ENCODE measurements around the gene ZNF664. TPM values are rescaled to one million over a fixed set of nuclear protein-coding genes. Genes with fewer than 3 reads are reported as not detected.

ZNF664 gene
- total and polyA plus RNA-seq, 2 of the 8 experiments (the other 6 are each of a cell fraction or from before 2014, with no cell fraction given): 22.8 to 51.4 TPM

GRCh38 chr12:124002654-124003053 is 29.6 kb downstream of the ZNF664 start (continued):
- TF ChIP-seq CHD7 (IDR thresholded peaks at IDR 0.05; ENCODE audit: insufficient replicate concordance, low read length) (no peak), JUN (IDR thresholded peaks at IDR 0.05; ENCODE audit: low read depth, low read length) (no peak), GABPA (IDR thresholded peaks at IDR 0.05; ENCODE audit: borderline replicate concordance, insufficient read depth, low read length) (no peak), SIN3A (conservative IDR thresholded peaks at IDR 0.05 in 1 of 2, IDR thresholded peaks at IDR 0.05 in 1 of 2; ENCODE audit: low read depth in 1 of 2, low read length in 2 of 2) (no peak), POLR2A (IDR thresholded peaks at IDR 0.05; ENCODE audit: control extremely low read depth in 1 of 2, low read depth in 2 of 2, low read length in 2 of 2) (no peak)
